BJ (cell line): ENCODE results near the gene TBC1D30. TPM values are rescaled to one million over a fixed set of nuclear protein-coding genes. Genes with fewer than 3 reads are reported as not detected.

Experiments
- CTCF ChIA-PET: fragments of 350-600 bp; formaldehyde crosslinking; extraction: SDS; loops from one replicate; lab custom pipeline; 2021; ENCODE audit warnings: antibody characterized with exemption, inconsistent platforms; lab: Yijun Ruan, JAX
- POLR2A ChIA-PET: fragments of 300-600 bp; sonication (Branson Sonifier 250); formaldehyde crosslinking; extraction: SDS; loops from one replicate; lab custom pipeline; 2021; ENCODE audit warnings: antibody characterized with exemption; lab: Charles Lee
- DNase-seq: peaks from one replicate; pipeline ENCODE4 v3.0.0-alpha.2; 2011; ENCODE audit warnings: low read depth
- H3K27me3 ChIP-seq: 2 replicates; pipeline ENCODE4 v1.6.0; 2011; ENCODE audit warnings: low read length; ENCODE audit not compliant: control insufficient read depth, insufficient read depth
- H3K36me3 ChIP-seq: 2 replicates; pipeline ENCODE4 v1.5.1; 2011; ENCODE audit warnings: low read length; ENCODE audit not compliant: control insufficient read depth, insufficient read depth
- H3K4me3 ChIP-seq: 2 replicates; pipeline ENCODE4 v1.5.1; 2011; ENCODE audit warnings: low read depth, mild to moderate bottlenecking, control low read depth, low read length
- CTCF ChIP-seq: IDR thresholded peaks from 2 replicates; pipeline ENCODE4 v1.5.1; 2011; ENCODE audit warnings: low read depth, mild to moderate bottlenecking, control low read depth, inconsistent platforms, low read length, moderate library complexity; ENCODE audit not compliant: insufficient read depth
- polyA plus RNA-seq: library from polyadenylated mRNA; depleted of rRNA; stranded (reverse); fragments of >200 nt; gene quantifications from 2 replicates; pipeline ENCODE4 v1.2.3, GENCODE V29; 2011; rRNA removed

The TBC1D30 gene
- polyA plus RNA-seq, 1 experiment = 0.22 TPM

GRCh38 chr12:64916411-64917261, 92.2 kb downstream of the TBC1D30 start:
- POLR2A ChIA-PET = no interaction called here
- DNase-seq = no peak
- Histone ChIP-seq H3K36me3 (no peaks in the 10 kb centered on the region), H3K27me3 (peaks cover 3% of the 10 kb centered on the region; the same call in 1 of the 2 replicates), H3K4me3 (no peak overlapping the region)
- TF ChIP-seq CTCF = no peak
- CTCF ChIA-PET = interaction anchor here (0.8 to 1.6 kb wide), 2 partner anchors 13 to 16 kb away, joined by 3 to 7 read pairs; no protein-coding TSS in a partner anchor

- ChIA-PET POLR2A (no interaction called here), CTCF (no interaction called here)
- no peak for TF ChIP-seq CTCF
- Histone ChIP-seq H3K27me3 (peaks cover 3% of the 10 kb centered on the region; the same call in 1 of the 2 replicates), H3K4me3 (no peak overlapping the region), H3K36me3 (no peaks in the 10 kb centered on the region)
- DNase-seq = no peak
Observed at GRCh38 chr12:64918344-64918743, 93.9 kb downstream of the TBC1D30 start.

- peaks cover 3% of the 10 kb centered on the region; the same call in 1 of the 2 replicates for H3K27me3 ChIP-seq
- no peaks in the 10 kb centered on the region for H3K36me3 ChIP-seq
- ChIA-PET POLR2A (no interaction called here), CTCF (no interaction called here)
- no peak for TF ChIP-seq CTCF
- H3K4me3 ChIP-seq = no peak overlapping the region
- no peak for DNase-seq
Observed at GRCh38 chr12:64918801-64919200, 94.4 kb downstream of the TBC1D30 start.

- no peak for DNase-seq
- Histone ChIP-seq H3K4me3 (no peak overlapping the region), H3K27me3 (no peaks in the 10 kb centered on the region; the same call in 1 of the 2 replicates), H3K36me3 (no peaks in the 10 kb centered on the region)
- no peak for TF ChIP-seq CTCF
- ChIA-PET POLR2A (no interaction called here), CTCF (no interaction called here)
Observed at GRCh38 chr12:64922853-64923252, 98.4 kb downstream of the TBC1D30 start.

GRCh38 chr12:64923536-64923935, 99.1 kb downstream of the TBC1D30 start:
- ChIA-PET POLR2A (no interaction called here), CTCF (no interaction called here)
- TF ChIP-seq CTCF = no peak
- no peaks in the 10 kb centered on the region; the same call in 1 of the 2 replicates for H3K27me3 ChIP-seq
- H3K4me3 ChIP-seq = no peak overlapping the region
- H3K36me3 ChIP-seq = no peaks in the 10 kb centered on the region
- no peak for DNase-seq

Other genes with a start within 250 kb of the TBC1D30 start
- gene RASSF3, start 214.2 kb upstream of the TBC1D30 start, polyA plus RNA-seq = 22.3 and 27.7 TPM in 2 replicates
- gene GNS, start 65.2 kb upstream of the TBC1D30 start, polyA plus RNA-seq = 100 and 134 TPM in 2 replicates